ENCODE measurements around the gene MYO7B. TPM values are rescaled to one million over a fixed set of nuclear protein-coding genes. Genes with fewer than 3 reads are reported as not detected.

The MYO7B gene
- total RNA-seq, 2 experiments from 2014 or later, result 3.3 TPM; not detected in 1

GRCh38 chr2:127641846-127642507, 106.5 kb downstream of the MYO7B start:
- H3K9me3 ChIP-seq (ENCODE audit: low read length), result no peaks in the 10 kb centered on the region
- no peaks in the 10 kb centered on the region for H3K9me2 ChIP-seq (ENCODE audit: insufficient read depth, low read length)
- H3K36me3 ChIP-seq (ENCODE audit: insufficient read depth, low read length), result no peaks in the 10 kb centered on the region
- no peak overlapping the region for H3K4me2 ChIP-seq (ENCODE audit: low read length)
- DNase-seq (ENCODE audit: low spot score), result peak; percentile 17
- peaks cover 11% of the 10 kb centered on the region for H3K4me1 ChIP-seq (ENCODE audit: insufficient read depth, low read length, poor library complexity, severe bottlenecking)
- H3K79me2 ChIP-seq (ENCODE audit: insufficient read depth, low read depth, low read length), result no peaks in the 10 kb centered on the region
- TF ChIP-seq EZH2phosphoT487 (IDR thresholded peaks at IDR 0.05; ENCODE audit: borderline replicate concordance, low read depth, low read length), result no peak
- no peak for TF ChIP-seq CTCF (conservative IDR thresholded peaks at IDR 0.05; ENCODE audit: low read length)
- H3K4me3 ChIP-seq (ENCODE audit: low read depth, low read length, poor library complexity, severe bottlenecking), result no peak overlapping the region
- H4K20me1 ChIP-seq (ENCODE audit: insufficient read depth, low read length), result no peaks in the 10 kb centered on the region
- no peak overlapping the region for H2AFZ ChIP-seq (ENCODE audit: low read length)
- no peak overlapping the region for H3K27ac ChIP-seq (ENCODE audit: low read depth, low read length, poor library complexity, severe bottlenecking)
- POLR2A ChIA-PET, result no interaction called here
- no TSS peak for BruUV-seq (replicated peaks)
- intact Hi-C loops (cut with micrococcal nuclease; ENCODE audit: unreplicated experiment), result no loop called here
- CTCF ChIA-PET (ENCODE audit: unreplicated experiment), result interaction anchor here (1.5 kb wide), 1 partner anchor 51 kb away, joined by 6 read pairs; no protein-coding TSS in a partner anchor

DNA sequence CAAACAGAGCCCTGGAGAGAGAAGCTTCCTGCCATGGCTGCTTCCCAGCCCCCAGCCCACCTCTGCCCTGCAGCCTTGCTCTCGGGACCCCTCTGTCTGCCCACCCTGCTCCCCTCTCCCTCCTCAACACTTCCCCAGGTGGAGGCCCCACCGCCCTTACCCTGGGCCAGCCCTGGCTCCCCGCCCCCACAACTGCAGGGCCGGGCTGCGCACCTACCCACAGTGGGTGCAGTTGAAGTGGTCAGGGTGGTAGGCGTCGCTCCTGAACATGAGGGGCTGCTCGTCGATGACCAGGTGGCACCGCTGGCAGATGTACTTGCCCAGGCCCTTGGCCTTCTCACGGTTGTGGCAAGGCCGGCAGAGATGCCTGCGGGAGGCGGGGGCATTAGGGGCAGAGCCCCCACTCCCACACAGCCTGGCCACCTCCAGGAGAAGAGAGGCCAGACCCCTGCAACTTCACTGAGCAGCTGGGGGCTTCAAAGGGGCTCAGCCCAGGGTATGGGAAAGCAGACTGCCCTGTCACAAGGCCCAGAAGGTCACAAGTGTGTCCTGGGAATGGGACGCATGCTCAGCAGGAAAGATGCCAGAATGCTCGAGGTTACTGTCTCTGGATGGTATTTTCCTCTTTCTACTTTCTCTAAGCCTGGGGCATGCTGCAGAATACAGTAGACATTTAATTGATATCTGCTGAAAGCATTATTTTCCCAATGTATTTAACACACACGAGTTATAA, 107.4 kb downstream of the MYO7B start:
- ChIA-PET CTCF (ENCODE audit: unreplicated experiment) (no interaction called here), POLR2A (no interaction called here)
- Histone ChIP-seq H3K79me2 (ENCODE audit: insufficient read depth, low read depth, low read length) (no peaks in the 10 kb centered on the region), H2AFZ (ENCODE audit: low read length) (no peak overlapping the region), H3K4me1 (ENCODE audit: insufficient read depth, low read length, poor library complexity, severe bottlenecking) (peaks cover 11% of the 10 kb centered on the region), H3K27ac (ENCODE audit: low read depth, low read length, poor library complexity, severe bottlenecking) (no peak overlapping the region), H3K36me3 (ENCODE audit: insufficient read depth, low read length) (no peaks in the 10 kb centered on the region), H3K9me3 (ENCODE audit: low read length) (no peaks in the 10 kb centered on the region), H3K4me2 (ENCODE audit: low read length) (no peak overlapping the region), H4K20me1 (ENCODE audit: insufficient read depth, low read length) (no peaks in the 10 kb centered on the region), H3K9me2 (ENCODE audit: insufficient read depth, low read length) (no peaks in the 10 kb centered on the region), H3K4me3 (ENCODE audit: low read depth, low read length, poor library complexity, severe bottlenecking) (no peak overlapping the region)
- intact Hi-C loops (cut with micrococcal nuclease; ENCODE audit: unreplicated experiment), result no loop called here
- BruUV-seq (replicated peaks), result no TSS peak
- TF ChIP-seq CTCF (conservative IDR thresholded peaks at IDR 0.05; ENCODE audit: low read length) (no peak), EZH2phosphoT487 (IDR thresholded peaks at IDR 0.05; ENCODE audit: borderline replicate concordance, low read depth, low read length) (no peak)
- no peak for DNase-seq (ENCODE audit: low spot score)
